ENCODE data around the gene NOS1AP.
"Not testable (repeated sequence)": the region's sequence is repeated elsewhere in the genome, so short reads cannot be mapped to it uniquely, and the experiment has no call there.

Gene NOS1AP

DNA sequence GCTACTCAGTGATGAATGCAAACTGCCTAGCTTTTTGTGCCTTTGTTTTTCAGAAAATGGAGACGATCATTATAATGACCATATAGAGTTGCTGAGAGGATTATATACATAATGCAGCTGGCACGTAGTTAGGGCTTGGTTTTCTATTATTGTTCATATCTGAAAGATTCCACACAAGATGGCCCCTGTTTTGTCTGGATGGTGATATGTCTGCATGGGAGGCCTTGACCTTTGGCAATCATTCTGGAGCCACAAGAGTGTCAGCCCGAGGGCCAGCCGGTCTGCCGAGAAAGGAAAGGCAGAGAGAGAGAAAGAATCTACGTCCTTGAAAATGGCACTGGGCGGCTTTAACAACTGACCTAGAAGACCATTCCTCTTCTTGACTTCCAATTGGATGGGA lies 348.2 kb downstream of the NOS1AP start:
- no peak overlapping the region for H3K27ac ChIP-seq (ENCODE audit: low read depth, low read length)
- no peaks in the 10 kb centered on the region for H3K27me3 ChIP-seq (ENCODE audit: control insufficient read depth, insufficient read depth, low read length)
- no peaks in the 10 kb centered on the region for H3K36me3 ChIP-seq (ENCODE audit: control insufficient read depth, insufficient read depth, low read length)
- H3K9ac ChIP-seq (ENCODE audit: low read depth, low read length) = no peak overlapping the region
- H3K4me1 ChIP-seq (ENCODE audit: control insufficient read depth, insufficient read depth, low read length) = no peaks in the 10 kb centered on the region
- no peak overlapping the region for H3K4me3 ChIP-seq (ENCODE audit: low read depth, low read length)
- peaks cover 6% of the 10 kb centered on the region; the same call in 1 of the 2 replicates for H3K9me3 ChIP-seq (ENCODE audit: control insufficient read depth, insufficient read depth, low read length)

DNA sequence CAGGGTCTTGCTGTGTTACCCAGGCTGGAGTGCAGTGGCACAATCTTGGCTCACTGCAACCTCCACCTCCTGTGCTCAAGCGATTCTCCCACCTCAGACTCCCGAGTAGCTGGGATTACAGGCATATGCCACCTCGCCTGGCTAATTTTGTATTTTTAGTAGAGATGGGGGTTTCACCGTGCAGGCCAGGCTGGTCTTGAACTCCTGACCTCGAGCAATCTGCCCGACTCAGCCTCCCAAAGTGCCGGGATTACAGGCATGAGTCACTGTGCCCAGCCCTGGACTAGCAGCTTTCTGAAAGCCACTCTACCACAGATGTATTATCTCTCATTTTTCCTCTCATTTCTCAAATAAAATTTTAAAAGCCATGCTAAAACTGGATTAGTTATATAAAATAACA lies 349.1 kb downstream of the NOS1AP start:
- not testable (repeated sequence) for H3K27me3 ChIP-seq (ENCODE audit: control insufficient read depth, insufficient read depth, low read length); H3K4me3 ChIP-seq (ENCODE audit: low read depth, low read length); H3K9me3 ChIP-seq (ENCODE audit: control insufficient read depth, insufficient read depth, low read length); H3K4me1 ChIP-seq (ENCODE audit: control insufficient read depth, insufficient read depth, low read length); H3K27ac ChIP-seq (ENCODE audit: low read depth, low read length); H3K36me3 ChIP-seq (ENCODE audit: control insufficient read depth, insufficient read depth, low read length); H3K9ac ChIP-seq (ENCODE audit: low read depth, low read length)

DNA sequence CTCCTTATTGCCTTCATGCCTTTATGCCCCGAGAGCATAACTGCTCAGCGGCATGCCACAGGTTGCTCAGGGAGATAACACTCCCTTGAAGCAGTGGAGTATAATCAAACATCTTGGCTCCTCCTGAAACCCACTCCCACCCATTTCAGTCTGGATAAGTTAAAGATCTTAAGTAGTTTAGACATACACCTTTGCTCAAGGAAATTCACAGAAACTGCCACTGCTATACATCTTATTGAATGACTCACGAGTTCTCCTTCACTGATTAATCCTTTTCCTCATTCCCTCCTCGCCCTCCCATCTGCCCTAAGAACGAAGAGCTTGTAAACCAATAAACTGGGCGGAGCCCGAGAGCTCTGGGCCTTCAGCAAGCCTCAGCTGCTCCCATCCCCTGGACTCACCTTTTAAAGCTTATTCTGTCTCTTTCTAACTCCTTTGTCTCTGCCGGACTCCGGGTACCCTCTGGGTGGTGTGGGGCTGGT lies 350.0 kb downstream of the NOS1AP start:
- H3K36me3 ChIP-seq (ENCODE audit: control insufficient read depth, insufficient read depth, low read length); H3K27ac ChIP-seq (ENCODE audit: low read depth, low read length); H3K27me3 ChIP-seq (ENCODE audit: control insufficient read depth, insufficient read depth, low read length); H3K4me1 ChIP-seq (ENCODE audit: control insufficient read depth, insufficient read depth, low read length); H3K9ac ChIP-seq (ENCODE audit: low read depth, low read length); H3K4me3 ChIP-seq (ENCODE audit: low read depth, low read length); H3K9me3 ChIP-seq (ENCODE audit: control insufficient read depth, insufficient read depth, low read length): not testable (repeated sequence)
